Fibroblast of lung (primary cell): Measurements from ENCODE around the gene SIK2. TPM values are rescaled to one million over a fixed set of nuclear protein-coding genes. Genes with fewer than 3 reads are reported as not detected.
A peak's percentile ranks its signal among the peaks of the same experiment; 100 is the strongest.

Experiments used
- DNase-seq, 2 donors: peaks; one replicate each; pipeline versions ENCODE4 v3.0.0 to v3.0.0-alpha.2; 2010; ENCODE audit warnings: low read depth in 2 of 2
- H2AFZ ChIP-seq: 2 replicates; pipeline ENCODE4 v1.5.1; 2012; ENCODE audit warnings: low read length, control low read depth, inconsistent platforms
- H3K27ac ChIP-seq: 2 replicates; pipeline ENCODE4 v1.5.1; 2011; ENCODE audit warnings: low read length, control low read depth; ENCODE audit not compliant: insufficient read depth
- H3K27me3 ChIP-seq: 2 replicates; pipeline ENCODE4 v1.5.1; 2011; ENCODE audit warnings: mild to moderate bottlenecking, low read length; ENCODE audit not compliant: control insufficient read depth, insufficient read depth
- H3K36me3 ChIP-seq: 2 replicates; pipeline ENCODE4 v1.5.1; 2011; ENCODE audit warnings: low read length; ENCODE audit not compliant: control insufficient read depth, insufficient read depth
- H3K4me1 ChIP-seq: 2 replicates; pipeline ENCODE4 v1.5.1; 2011; ENCODE audit warnings: low read length; ENCODE audit not compliant: control insufficient read depth, insufficient read depth; ENCODE audit errors: extremely low read depth
- H3K4me2 ChIP-seq: 2 replicates; pipeline ENCODE4 v1.5.1; 2011; ENCODE audit warnings: low read length, control low read depth; ENCODE audit not compliant: insufficient read depth; ENCODE audit errors: extremely low read depth
- H3K4me3 ChIP-seq, 4 experiments: fragments of 200-600 bp in 1 of 4; sonication (generic) in 1 of 4; replicated peaks in 1 of 4; 2 replicates each; pipeline ENCODE4 v1.5.1; 2011 to 2016; ENCODE audit warnings: low read length in 4 of 4, low read depth in 3 of 4, mild to moderate bottlenecking in 3 of 4, control low read depth in 2 of 4, inconsistent platforms in 1 of 4, mixed read lengths in 1 of 4; ENCODE audit not compliant: insufficient read depth in 1 of 4; ENCODE audit errors: control extremely low read depth in 1 of 4
- H3K79me2 ChIP-seq: 2 replicates; pipeline ENCODE4 v1.5.1; 2012; ENCODE audit warnings: mild to moderate bottlenecking, low read length, inconsistent platforms; ENCODE audit not compliant: control insufficient read depth, insufficient read depth
- H3K9ac ChIP-seq: 2 replicates; pipeline ENCODE4 v1.5.1; 2011; ENCODE audit warnings: mild to moderate bottlenecking, low read length, control low read depth; ENCODE audit not compliant: insufficient read depth
- H3K9me3 ChIP-seq: 2 replicates; pipeline ENCODE4 v1.5.1; 2012; ENCODE audit warnings: low read depth, low read length; ENCODE audit not compliant: control insufficient read depth, insufficient read depth
- H4K20me1 ChIP-seq: 2 replicates; pipeline ENCODE4 v1.5.1; 2011; ENCODE audit warnings: low read length; ENCODE audit not compliant: control insufficient read depth, insufficient read depth; ENCODE audit errors: extremely low read depth
- EZH2 ChIP-seq: IDR thresholded peaks from 2 replicates; pipeline ENCODE4 v1.5.1; 2012; ENCODE audit warnings: low read length, control low read depth, mild to moderate bottlenecking; ENCODE audit errors: missing control alignments
- polyA plus RNA-seq, 2 donors: library from polyadenylated mRNA; depleted of rRNA in 1 of 2; stranded (reverse) in 1 of 2; unstranded in 1 of 2; fragments of >200 nt; gene quantifications; 2 replicates each; pipeline ENCODE4 v1.2.1, GENCODE V29; 2011 to 2012; ENCODE audit warnings: missing spikeins in 1 of 2
- total RNA-seq: library from RNA; depleted of rRNA; stranded (reverse); fragments of >200 nt; gene quantifications from 2 replicates; pipeline ENCODE4 v1.2.1, GENCODE V29; 2014
- TF ChIP-seq, protein P1 (sequence below), 2 donors: IDR thresholded peaks in 1 of 2; conservative IDR thresholded peaks in 1 of 2; 1 replicate in 1 of 2; 2 replicates in 1 of 2; pipeline ENCODE4 v1.5.1; 2011 to 2012; ENCODE audit warnings: low read length in 2 of 2, control low read depth in 1 of 2, inconsistent platforms in 1 of 2, low read depth in 1 of 2, mild to moderate bottlenecking in 1 of 2

The SIK2 gene
- total and polyA plus RNA-seq, 2 donors (not counting 1 experiment from before 2014, with no cell fraction given) = 16.3 to 19.3 TPM

DNA sequence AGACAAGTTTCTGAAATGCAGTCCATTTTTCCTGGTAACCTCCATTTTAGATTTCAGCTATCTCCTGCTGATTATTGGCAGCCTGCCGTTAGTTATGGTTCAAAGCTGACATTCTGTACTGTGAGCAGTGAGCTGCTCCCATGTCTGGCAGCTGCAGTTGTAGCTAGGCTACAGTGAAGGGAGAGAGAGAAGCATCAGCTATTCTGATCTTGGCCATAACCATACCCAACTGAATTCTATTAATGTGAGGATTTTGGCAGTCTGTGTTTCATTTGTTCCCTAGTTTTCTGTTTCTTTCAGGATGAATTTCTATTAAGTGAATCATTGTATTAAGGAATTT, 33.4 kb downstream of the SIK2 start:
- no peak for TF ChIP-seq EZH2
- TF ChIP-seq, protein P1, sequence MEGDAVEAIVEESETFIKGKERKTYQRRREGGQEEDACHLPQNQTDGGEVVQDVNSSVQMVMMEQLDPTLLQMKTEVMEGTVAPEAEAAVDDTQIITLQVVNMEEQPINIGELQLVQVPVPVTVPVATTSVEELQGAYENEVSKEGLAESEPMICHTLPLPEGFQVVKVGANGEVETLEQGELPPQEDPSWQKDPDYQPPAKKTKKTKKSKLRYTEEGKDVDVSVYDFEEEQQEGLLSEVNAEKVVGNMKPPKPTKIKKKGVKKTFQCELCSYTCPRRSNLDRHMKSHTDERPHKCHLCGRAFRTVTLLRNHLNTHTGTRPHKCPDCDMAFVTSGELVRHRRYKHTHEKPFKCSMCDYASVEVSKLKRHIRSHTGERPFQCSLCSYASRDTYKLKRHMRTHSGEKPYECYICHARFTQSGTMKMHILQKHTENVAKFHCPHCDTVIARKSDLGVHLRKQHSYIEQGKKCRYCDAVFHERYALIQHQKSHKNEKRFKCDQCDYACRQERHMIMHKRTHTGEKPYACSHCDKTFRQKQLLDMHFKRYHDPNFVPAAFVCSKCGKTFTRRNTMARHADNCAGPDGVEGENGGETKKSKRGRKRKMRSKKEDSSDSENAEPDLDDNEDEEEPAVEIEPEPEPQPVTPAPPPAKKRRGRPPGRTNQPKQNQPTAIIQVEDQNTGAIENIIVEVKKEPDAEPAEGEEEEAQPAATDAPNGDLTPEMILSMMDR (conservative IDR thresholded peaks at IDR 0.05 in 1 of 2, IDR thresholded peaks at IDR 0.05 in 1 of 2; ENCODE audit: low read depth in 1 of 2, low read length in 2 of 2) = no peak
- Histone ChIP-seq H3K36me3 (no peaks in the 10 kb centered on the region), H3K9me3 (no peaks in the 10 kb centered on the region), H3K4me3 (peak overlapping the region in 2 of 4 experiments; percentile 1 to 35), H3K27me3 (no peaks in the 10 kb centered on the region), H3K4me1 (peaks cover 4% of the 10 kb centered on the region), H3K9ac (no peak overlapping the region), H3K4me2 (peak overlapping the region; percentile 49), H3K79me2 (peaks cover 13% of the 10 kb centered on the region), H3K27ac (peak overlapping the region; percentile 15), H4K20me1 (no peaks in the 10 kb centered on the region), H2AFZ (no peak overlapping the region)
- DNase-seq = peak; percentile 79 to 87

DNA sequence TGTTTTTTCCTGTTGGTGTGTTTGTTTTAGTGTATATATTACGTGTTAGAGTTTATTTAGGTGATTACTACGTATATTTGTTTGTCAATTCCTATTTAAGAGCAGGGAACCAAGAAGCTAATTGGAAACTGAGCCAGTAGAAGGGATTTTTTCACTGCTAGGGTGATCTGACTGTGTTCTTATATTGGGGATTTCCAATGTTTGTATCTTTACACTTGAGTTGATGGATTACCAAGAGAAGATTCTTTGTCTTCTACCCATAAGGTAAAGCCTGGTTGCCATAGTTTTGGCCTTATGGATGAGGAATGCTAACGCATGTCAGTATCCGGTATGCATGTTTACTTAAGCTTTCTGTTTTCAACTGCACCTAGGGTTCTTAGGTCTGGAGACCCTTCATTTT, 35.6 kb downstream of the SIK2 start:
- H4K20me1 ChIP-seq = no peaks in the 10 kb centered on the region
- no peak for DNase-seq
- TF ChIP-seq, protein P1 (conservative IDR thresholded peaks at IDR 0.05 in 1 of 2, IDR thresholded peaks at IDR 0.05 in 1 of 2; ENCODE audit: low read depth in 1 of 2, low read length in 2 of 2) = no peak
- no peak for TF ChIP-seq EZH2
- H3K79me2 ChIP-seq = peaks cover 13% of the 10 kb centered on the region
- H3K4me3 ChIP-seq = no peak overlapping the region
- H3K36me3 ChIP-seq = no peaks in the 10 kb centered on the region
- peaks cover 2% of the 10 kb centered on the region for H3K4me1 ChIP-seq
- no peak overlapping the region for H3K9ac ChIP-seq
- H3K27ac ChIP-seq = no peak overlapping the region
- H2AFZ ChIP-seq = no peak overlapping the region
- H3K9me3 ChIP-seq = no peaks in the 10 kb centered on the region
- H3K27me3 ChIP-seq = no peaks in the 10 kb centered on the region
- no peak overlapping the region for H3K4me2 ChIP-seq

DNA sequence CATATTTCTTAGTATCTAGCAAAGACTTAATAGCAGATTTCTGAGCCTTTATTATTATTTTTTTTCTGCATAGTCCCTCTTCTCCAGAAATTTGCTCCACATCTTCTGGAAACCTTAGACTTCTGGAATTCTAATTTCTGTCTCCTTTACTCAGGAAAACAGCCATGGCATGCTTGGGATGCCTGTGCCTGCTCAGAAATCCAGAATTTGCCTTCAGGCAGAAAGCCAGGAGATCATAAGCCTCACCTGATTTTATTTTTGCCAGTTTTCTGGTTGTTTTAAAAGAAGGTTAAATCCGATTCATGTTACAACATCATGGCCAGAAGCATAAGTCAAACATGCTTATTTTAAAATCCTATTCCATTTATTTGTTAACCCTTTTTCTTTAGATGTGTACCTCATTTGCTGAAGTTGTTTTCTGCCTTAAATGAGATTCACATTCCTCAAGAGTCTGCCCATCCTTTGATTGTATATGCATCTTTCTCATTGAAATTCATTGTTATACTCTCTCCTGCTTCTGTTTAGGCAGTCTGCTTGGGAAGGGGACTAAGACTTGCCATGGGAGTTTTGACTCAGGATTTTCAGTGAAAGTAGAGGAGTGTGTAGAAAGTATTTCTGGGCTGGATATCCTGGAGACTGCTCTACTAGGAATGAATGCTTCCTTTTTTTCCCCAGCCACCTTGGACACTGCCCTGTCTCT, 37.1 kb downstream of the SIK2 start:
- Histone ChIP-seq H3K27ac (no peak overlapping the region), H3K36me3 (no peaks in the 10 kb centered on the region), H3K9ac (no peak overlapping the region), H3K9me3 (no peaks in the 10 kb centered on the region), H3K79me2 (peaks cover 13% of the 10 kb centered on the region), H3K4me3 (no peak overlapping the region), H2AFZ (no peak overlapping the region), H3K4me1 (no peaks in the 10 kb centered on the region), H3K27me3 (no peaks in the 10 kb centered on the region), H3K4me2 (no peak overlapping the region), H4K20me1 (no peaks in the 10 kb centered on the region)
- DNase-seq = no peak
- no peak for TF ChIP-seq EZH2
- TF ChIP-seq, protein P1 (conservative IDR thresholded peaks at IDR 0.05 in 1 of 2, IDR thresholded peaks at IDR 0.05 in 1 of 2; ENCODE audit: low read depth in 1 of 2, low read length in 2 of 2) = no peak
